ENCODE measurements around the gene CBX4. TPM values are rescaled to one million over a fixed set of nuclear protein-coding genes. Genes with fewer than 3 reads are reported as not detected.

Gene CBX4
- total and polyA plus RNA-seq, 7 donors = 1.9 to 7.8 (median 3.3) TPM

DNA sequence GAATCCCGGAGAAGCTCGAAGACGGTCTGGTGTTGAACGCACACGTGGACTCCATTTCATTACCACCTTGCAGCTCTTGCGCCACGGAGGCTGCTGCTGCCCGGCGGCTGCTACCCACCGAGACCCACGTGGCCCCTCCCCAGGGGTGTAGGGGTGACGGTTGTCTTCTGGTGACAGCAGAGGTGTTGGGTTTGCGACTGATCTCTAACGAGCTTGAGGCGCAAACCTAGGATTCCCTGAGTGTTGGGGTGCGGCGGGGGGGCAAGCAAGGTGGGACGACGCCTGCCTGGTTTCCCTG, 1.7 kb upstream of the CBX4 start:
- intact Hi-C loops (cut with DNase I) = loop anchor here (5.0 to 10.0 kb wide), 4 partner anchors 44 to 154 kb away; partner anchors contain the start of gene CBX8 (in 1 of the 2)
- Histone ChIP-seq H3K9me3 (no peaks in the 10 kb centered on the region), H3K36me3 (ENCODE audit: insufficient read depth in 1 of 2, low read depth in 1 of 2) (no peaks in the 10 kb centered on the region), H3K27me3 (ENCODE audit: insufficient read depth in 3 of 3, low read length in 2 of 3) (peaks cover 0 to 64% (median 30%) of the 10 kb centered on the region in 3 donors), H3K4me1 (peaks cover 48% of the 10 kb centered on the region), H3K4me3 (peak overlapping the region; percentile 82), H3K27ac (no peak overlapping the region)
- WGBS, 3 donors = 1 to 2% (median 2%) methylated on average over 19 of the region's 19 CpGs
- no peak for ATAC-seq
- TF ChIP-seq, protein P1, sequence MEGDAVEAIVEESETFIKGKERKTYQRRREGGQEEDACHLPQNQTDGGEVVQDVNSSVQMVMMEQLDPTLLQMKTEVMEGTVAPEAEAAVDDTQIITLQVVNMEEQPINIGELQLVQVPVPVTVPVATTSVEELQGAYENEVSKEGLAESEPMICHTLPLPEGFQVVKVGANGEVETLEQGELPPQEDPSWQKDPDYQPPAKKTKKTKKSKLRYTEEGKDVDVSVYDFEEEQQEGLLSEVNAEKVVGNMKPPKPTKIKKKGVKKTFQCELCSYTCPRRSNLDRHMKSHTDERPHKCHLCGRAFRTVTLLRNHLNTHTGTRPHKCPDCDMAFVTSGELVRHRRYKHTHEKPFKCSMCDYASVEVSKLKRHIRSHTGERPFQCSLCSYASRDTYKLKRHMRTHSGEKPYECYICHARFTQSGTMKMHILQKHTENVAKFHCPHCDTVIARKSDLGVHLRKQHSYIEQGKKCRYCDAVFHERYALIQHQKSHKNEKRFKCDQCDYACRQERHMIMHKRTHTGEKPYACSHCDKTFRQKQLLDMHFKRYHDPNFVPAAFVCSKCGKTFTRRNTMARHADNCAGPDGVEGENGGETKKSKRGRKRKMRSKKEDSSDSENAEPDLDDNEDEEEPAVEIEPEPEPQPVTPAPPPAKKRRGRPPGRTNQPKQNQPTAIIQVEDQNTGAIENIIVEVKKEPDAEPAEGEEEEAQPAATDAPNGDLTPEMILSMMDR (IDR thresholded peaks at IDR 0.05) = no peak
- DNase-seq = no peak

- Histone ChIP-seq H3K27me3 (ENCODE audit: insufficient read depth in 3 of 3, low read length in 2 of 3) (peaks cover 0 to 59% (median 30%) of the 10 kb centered on the region in 3 donors), H3K4me1 (peaks cover 48% of the 10 kb centered on the region), H3K27ac (no peak overlapping the region), H3K4me3 (peak overlapping the region; percentile 82), H3K9me3 (no peaks in the 10 kb centered on the region), H3K36me3 (ENCODE audit: insufficient read depth in 1 of 2, low read depth in 1 of 2) (no peaks in the 10 kb centered on the region)
- intact Hi-C loops (cut with DNase I) = loop anchor here (5.0 to 10.0 kb wide), 4 partner anchors 43 to 154 kb away; partner anchors contain the start of gene CBX8 (in 1 of the 2)
- DNase-seq = peak; percentile 80 to 83
- WGBS, 3 donors = 1 to 3% (median 3%) methylated on average over 49 to 74 of the region's 74 CpGs
- ATAC-seq = peak in 2 of 4 donors; percentile 5 to 6
- TF ChIP-seq, protein P1 (IDR thresholded peaks at IDR 0.05) = peak; percentile 10
Observed at GRCh38 chr17:79840269-79840988, 1.2 kb upstream of the CBX4 start.

GRCh38 chr17:79838522-79839274, 542 bp downstream of the CBX4 start:
- Histone ChIP-seq H3K4me1 (peaks cover 46% of the 10 kb centered on the region), H3K27ac (peak overlapping the region; percentile 82), H3K27me3 (ENCODE audit: insufficient read depth in 3 of 3, low read length in 2 of 3) (peaks cover 0 to 46% (median 30%) of the 10 kb centered on the region in 3 donors), H3K9me3 (no peaks in the 10 kb centered on the region), H3K36me3 (ENCODE audit: insufficient read depth in 1 of 2, low read depth in 1 of 2) (peaks cover 0 to 11% of the 10 kb centered on the region in 2 donors), H3K4me3 (peak overlapping the region; percentile 82)
- TF ChIP-seq, protein P1 (IDR thresholded peaks at IDR 0.05) = no peak
- DNase-seq (peak; percentile 46 to 72), ATAC-seq (peak in 1 of 4 donors; percentile 16)
- intact Hi-C loops (cut with DNase I) = no loop called here
- WGBS, 3 donors = 0% methylated on average over 25 to 64 of the region's 67 CpGs

DNA sequence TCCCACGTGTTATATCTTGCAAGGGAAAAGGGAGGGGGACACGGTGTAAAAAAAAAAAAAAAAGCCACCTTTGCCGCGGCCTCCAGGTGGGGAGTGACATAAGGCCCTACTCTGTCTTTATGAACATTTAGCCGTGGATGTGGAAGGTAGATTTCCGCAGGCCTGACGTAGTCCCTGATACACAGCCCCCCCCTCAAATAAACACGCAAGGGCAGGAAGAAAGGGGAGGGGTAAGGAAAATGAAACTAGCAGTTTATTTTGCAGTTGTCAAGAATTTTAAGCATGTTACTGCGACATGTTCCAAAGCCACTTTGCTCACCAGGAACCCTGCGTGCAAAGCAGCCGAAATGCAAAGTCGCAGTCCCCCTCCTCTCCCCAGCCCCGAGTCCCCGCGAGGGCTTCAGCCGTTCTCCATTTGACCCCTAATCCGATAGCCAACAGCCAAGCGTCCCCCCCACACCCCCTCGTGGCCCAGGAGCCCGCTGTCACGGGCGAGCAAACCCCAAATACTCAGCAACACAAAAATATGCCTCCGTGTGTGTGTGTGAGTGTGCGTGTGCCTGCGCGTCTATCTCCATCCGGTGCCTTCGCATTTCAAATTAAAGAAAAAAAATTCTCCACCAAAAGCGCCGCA, 1.2 kb downstream of the CBX4 start:
- ATAC-seq (no peak), DNase-seq (peak in 1 of 2 donors; percentile 24)
- intact Hi-C loops (cut with DNase I) = loop anchor here in 1 of 2 donors (2.0 kb wide), 1 partner anchor 41 kb away; the partner anchor contains the start of gene CBX8
- Histone ChIP-seq H3K27ac (peak overlapping the region; percentile 82), H3K27me3 (ENCODE audit: insufficient read depth in 3 of 3, low read length in 2 of 3) (peaks cover 0 to 45% (median 30%) of the 10 kb centered on the region in 3 donors), H3K9me3 (no peaks in the 10 kb centered on the region), H3K36me3 (ENCODE audit: insufficient read depth in 1 of 2, low read depth in 1 of 2) (peaks cover 0 to 16% of the 10 kb centered on the region in 2 donors), H3K4me1 (peaks cover 40% of the 10 kb centered on the region), H3K4me3 (peak overlapping the region; percentile 82)
- TF ChIP-seq, protein P1 (IDR thresholded peaks at IDR 0.05) = no peak
- 1 to 2% (median 1%) methylated on average over 30 of the region's 30 CpGs for WGBS, 3 donors

Measured in psoas muscle (tissue), 8 donors.